Ovary (tissue), 9 donors: ENCODE measurements around the gene SETBP1. TPM values are rescaled to one million over a fixed set of nuclear protein-coding genes. Genes with fewer than 3 reads are reported as not detected.

Experiments
- DNase-seq, 5 donors: peaks; one replicate each; pipeline ENCODE4 v3.0.0-alpha.2; 2019 to 2020
- H3K27ac ChIP-seq, 2 donors: fragments of 200-600 bp; one replicate each; pipeline versions ENCODE4 v1.5.1 to v1.8.0; 2019 to 2022
- H3K27me3 ChIP-seq: fragments of 200-600 bp; one replicate; pipeline ENCODE4 v1.8.0; 2022
- H3K36me3 ChIP-seq: fragments of 200-600 bp; sonication (generic); one replicate; pipeline ENCODE4 v1.5.1; 2019
- H3K4me1 ChIP-seq: one replicate; pipeline ENCODE4 v1.8.1; 2013; ENCODE audit warnings: mild to moderate bottlenecking, moderate library complexity; ENCODE audit not compliant: insufficient read depth
- H3K4me3 ChIP-seq: fragments of 200-600 bp; sonication (generic); one replicate; pipeline ENCODE4 v1.5.1; 2017
- H3K9me3 ChIP-seq, 2 donors: fragments of 200-600 bp in 1 of 2; sonication (generic) in 1 of 2; one replicate each; pipeline versions ENCODE4 v1.5.1 to v1.8.1; 2013 to 2019; ENCODE audit warnings: mild to moderate bottlenecking in 1 of 2, moderate library complexity in 1 of 2
- CTCF ChIP-seq, 3 donors: fragments of 450-650 bp in 2 of 3; fragments of 200-600 bp in 1 of 3; IDR thresholded peaks; one replicate each; pipeline versions ENCODE4 v1.5.1 to v1.8.0; 2016 to 2022; ENCODE audit warnings: antibody characterized with exemption in 3 of 3, mild to moderate bottlenecking in 1 of 3
- EP300 ChIP-seq: sonication (generic); formaldehyde crosslinking; IDR thresholded peaks from one replicate; pipeline ENCODE4 v1.6.1; 2017; ENCODE audit warnings: antibody characterized with exemption
- POLR2A ChIP-seq: fragments of 450-650 bp; IDR thresholded peaks from one replicate; pipeline ENCODE4 v1.6.1; 2017; ENCODE audit warnings: antibody characterized with exemption, mild to moderate bottlenecking, moderate library complexity
- WGBS, 3 donors: extraction: QIAGEN DNeasy Blood & Tissue Kit in 1 of 3; methylation state at CpG; one replicate each; pipeline versions ENCODE4 v1.1.5 to v1.1.7; 2013 to 2017; 5-methylcytosine and 5-hydroxymethylcytosine counted together
- intact Hi-C, 4 donors: fragments of 100-400 bp; cut with DNase I; formaldehyde crosslinking; loops; one replicate each; pipeline versions ENCODE4 v1.11.0 to v1.15.1; 2022 to 2023
- polyA plus RNA-seq, 2 donors: library from polyadenylated mRNA; stranded (reverse); fragments of 200-250 nt in 1 of 2; fragments of 350-450 nt in 1 of 2; fragmentation: Illumina TruSeq in 1 of 2; extraction: RNeasy Lipid Tissue Mini Kit (QIAGEN cat#74804) in 1 of 2; gene quantifications; one replicate each; pipeline ENCODE4 v1.2.3, GENCODE V29; 2013 to 2014
- total RNA-seq, 7 donors: library from RNA; depleted of rRNA in 2 of 7; stranded (reverse); fragments of >200 nt in 2 of 7; fragmentation: NEBNext Ultra II Directional in 3 of 7; extraction: Animal tissue kit (Norgen Biotek cat#: 25700) in 3 of 7; gene quantifications; one replicate each; pipeline versions ENCODE4 v1.1.0 to v1.2.4, GENCODE V29; 2016 to 2023
- donor health status: DM: no; HTN: no; CAD: no; lungs with moderate emphysema.
- donor health status: DM: no; HTN: no; CAD: no.
- donor health status: Bipolar disorder and iron deficiency.
- donor health status: DM: yes; HTN: yes; CAD: no.
- donor health status: DM: no; HTN: no; CAD: no.
- donor health status: DM: yes; HTN: yes; CAD: no.

The SETBP1 gene
- total and polyA plus RNA-seq, 9 donors, result 7.8 to 53.7 (median 28.4) TPM

GRCh38 chr18:44714376-44714775, 33.7 kb downstream of the SETBP1 start:
- Histone ChIP-seq H3K27me3 (no peaks in the 10 kb centered on the region), H3K4me3 (no peak overlapping the region), H3K4me1 (peaks cover 13% of the 10 kb centered on the region), H3K36me3 (no peaks in the 10 kb centered on the region), H3K9me3 (no peaks in the 10 kb centered on the region), H3K27ac (no peak overlapping the region)
- WGBS, 3 donors, result 92 to 95% (median 93%) methylated on average over 9 of the region's 9 CpGs
- TF ChIP-seq POLR2A (no peak), EP300 (no peak), CTCF (IDR thresholded peaks at IDR 0.05) (no peak)
- intact Hi-C loops, result no loop called here
- no peak for DNase-seq

- intact Hi-C loops, result no loop called here
- 66 to 87% (median 83%) methylated on average over 7 of the region's 7 CpGs for WGBS, 3 donors
- peaks cover 13% of the 10 kb centered on the region for H3K4me1 ChIP-seq
- H3K27me3 ChIP-seq, result no peaks in the 10 kb centered on the region
- no peak overlapping the region for H3K4me3 ChIP-seq
- TF ChIP-seq POLR2A (no peak), EP300 (no peak), CTCF (IDR thresholded peaks at IDR 0.05) (no peak)
- DNase-seq, result no peak
- H3K9me3 ChIP-seq, result no peaks in the 10 kb centered on the region
- H3K36me3 ChIP-seq, result no peaks in the 10 kb centered on the region
- no peak overlapping the region for H3K27ac ChIP-seq
Measured at GRCh38 chr18:44715245-44715644, 34.6 kb downstream of the SETBP1 start.

GRCh38 chr18:44715842-44716241, 35.2 kb downstream of the SETBP1 start:
- TF ChIP-seq POLR2A (no peak), CTCF (IDR thresholded peaks at IDR 0.05) (no peak)
- H3K9me3 ChIP-seq, result no peaks in the 10 kb centered on the region
- H3K27ac ChIP-seq, result no peak overlapping the region
- H3K4me1 ChIP-seq, result peaks cover 13% of the 10 kb centered on the region
- no peak for DNase-seq
- H3K4me3 ChIP-seq, result no peak overlapping the region
- WGBS, 3 donors, result 68 to 80% (median 75%) methylated on average over 6 of the region's 6 CpGs
- no peaks in the 10 kb centered on the region for H3K27me3 ChIP-seq
- intact Hi-C loops, result no loop called here
- H3K36me3 ChIP-seq, result no peaks in the 10 kb centered on the region

- Histone ChIP-seq H3K27ac (no peak overlapping the region), H3K9me3 (no peaks in the 10 kb centered on the region), H3K4me1 (peaks cover 13% of the 10 kb centered on the region), H3K36me3 (no peaks in the 10 kb centered on the region), H3K27me3 (no peaks in the 10 kb centered on the region), H3K4me3 (no peak overlapping the region)
- 90 to 95% (median 94%) methylated on average over 5 of the region's 5 CpGs for WGBS, 3 donors
- no peak for DNase-seq
- intact Hi-C loops, result no loop called here
- TF ChIP-seq CTCF (IDR thresholded peaks at IDR 0.05) (no peak), POLR2A (no peak)
Measured at GRCh38 chr18:44716697-44717163, 36.0 kb downstream of the SETBP1 start.
